HUDEP-2 (cell line): ENCODE data around the gene DPH3.
"Not testable (repeated sequence)": the region's sequence is repeated elsewhere in the genome, so short reads cannot be mapped to it uniquely, and the experiment has no call there.

Source experiments
- DNase-seq, 76 experiments: peaks; one replicate each; lab custom pipeline; 2025; ENCODE audit not compliant: unreplicated experiment in 76 of 76; lab: John Stamatoyannopoulos, UW

Gene DPH3

DNA sequence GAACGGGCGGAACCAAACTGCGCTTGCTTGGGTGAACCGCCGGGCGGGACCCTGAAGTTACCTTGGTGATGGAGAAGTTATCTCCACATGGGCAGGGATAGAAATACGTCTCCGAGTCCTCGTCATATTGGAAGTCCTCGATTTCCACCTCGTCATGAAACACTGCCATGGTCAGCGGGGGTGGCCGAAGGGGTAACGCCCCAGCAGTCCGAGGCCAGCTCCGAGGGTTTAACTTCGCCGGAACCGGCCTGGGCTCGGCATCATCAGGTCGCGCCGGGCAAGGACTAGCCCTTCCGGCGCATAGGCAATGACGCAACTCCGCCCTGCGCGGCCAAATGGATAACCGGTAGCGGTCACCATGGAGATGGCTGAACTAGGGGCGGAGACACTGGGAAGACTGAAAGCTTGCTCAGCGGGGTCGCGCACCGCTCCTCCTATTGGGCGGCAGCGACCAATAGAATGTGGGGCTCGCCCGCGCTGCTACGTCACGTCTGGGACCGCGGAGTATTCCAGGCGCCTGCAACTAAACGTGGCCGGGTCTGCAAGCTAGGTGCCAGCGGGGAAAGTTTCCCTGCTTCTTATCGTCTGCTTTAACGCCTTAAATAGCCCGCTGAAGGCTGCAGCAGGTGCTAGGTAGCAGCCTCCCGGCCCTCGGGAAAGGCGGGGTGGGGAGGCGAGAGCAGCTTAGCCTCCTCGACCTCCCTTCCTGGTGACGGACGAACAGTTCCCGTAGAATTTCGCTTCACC lies at the start of gene DPH3, which contains the start of gene OXNAD1:
DPH3 (minus strand) TSS at position 236 of the 747 bp plus-strand sequence; CDS start at position 169, 67 bp downstream.
OXNAD1 (plus strand) TSS at position 505 of the 747 bp plus-strand sequence. CDS start 5,741 bp downstream, outside the sequence.
- DNase-seq = peak; percentile 73 to 99 (median 98)

DNA sequence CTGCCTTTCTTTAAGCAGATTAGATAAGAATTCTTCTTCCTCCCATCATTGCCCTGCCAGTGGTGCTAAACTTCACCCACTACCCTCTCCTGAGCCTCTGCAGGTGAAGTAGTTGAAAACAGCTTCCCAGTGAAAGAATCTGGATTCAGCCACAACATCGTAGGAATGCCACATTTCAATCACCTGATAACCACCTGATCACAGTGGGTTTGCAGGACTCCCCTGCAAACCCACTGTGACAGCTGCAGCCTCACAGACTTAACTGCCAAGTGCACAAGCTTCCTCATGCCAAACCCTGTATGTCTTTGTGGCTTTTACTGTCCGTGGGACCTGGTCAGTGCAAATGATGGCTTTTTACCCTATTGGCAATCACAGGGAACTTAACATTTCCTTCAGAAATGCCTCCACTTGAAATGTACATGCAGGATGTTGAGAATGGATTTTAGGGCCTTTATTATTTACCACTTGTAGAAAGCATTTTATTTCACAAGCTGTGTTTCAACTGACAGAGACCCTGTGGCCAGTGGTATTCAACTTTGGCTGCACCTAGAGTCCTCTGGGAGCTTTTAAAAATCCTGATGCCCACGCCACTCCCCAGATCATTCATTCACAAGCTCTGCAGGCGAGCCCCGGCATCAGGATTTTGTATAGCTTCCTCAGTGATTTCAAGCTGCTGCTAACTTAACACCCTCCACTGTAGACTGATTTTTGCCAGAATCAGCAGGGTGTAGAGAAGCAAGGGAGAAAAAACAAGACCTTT lies 49.3 kb upstream of the DPH3 start:
- no peak for DNase-seq

DNA sequence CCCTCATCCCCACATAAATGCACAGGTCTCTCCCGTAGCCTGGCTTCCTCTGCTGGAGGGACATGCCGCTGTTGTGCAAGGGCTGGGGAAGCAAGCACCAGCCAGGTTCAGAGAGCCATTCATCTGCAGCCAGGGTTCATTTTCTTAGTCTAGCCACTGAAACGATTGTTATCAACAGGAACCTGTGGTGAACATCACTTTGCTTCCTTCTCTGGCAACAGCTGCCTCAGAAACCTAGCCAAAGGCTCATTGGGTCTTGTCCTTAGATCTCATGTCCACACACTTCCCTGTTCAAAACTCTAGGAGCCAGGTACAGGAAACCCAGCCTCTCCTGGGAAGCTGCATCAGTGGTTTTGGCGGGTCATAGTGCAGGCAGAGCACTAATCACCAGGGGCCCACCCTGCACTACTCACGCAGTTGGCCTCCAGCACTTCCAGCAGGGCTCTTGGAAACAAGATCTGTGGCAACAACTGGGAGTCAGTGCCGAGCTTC lies 47.3 kb upstream of the DPH3 start:
- no peak for DNase-seq

DNA sequence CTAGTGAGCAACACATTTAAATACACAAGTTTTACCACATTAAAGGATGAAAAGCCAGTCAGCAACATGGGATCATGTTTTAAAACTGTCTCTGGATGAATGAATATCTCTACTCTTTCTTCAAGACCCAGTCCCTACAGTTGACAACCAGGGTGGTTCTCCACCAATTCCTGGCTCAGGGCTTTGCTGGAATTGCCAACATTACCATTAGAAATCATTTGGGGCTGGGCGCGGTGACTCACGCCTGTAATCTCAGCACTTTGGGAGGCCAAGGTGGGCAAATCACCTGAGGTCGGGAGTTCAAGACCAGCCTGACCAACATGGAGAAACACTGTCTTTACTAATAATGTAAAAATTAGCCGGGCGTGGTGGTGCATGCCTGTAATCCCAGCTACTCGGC lies 45.7 kb upstream of the DPH3 start:
- not testable (repeated sequence) for DNase-seq

DNA sequence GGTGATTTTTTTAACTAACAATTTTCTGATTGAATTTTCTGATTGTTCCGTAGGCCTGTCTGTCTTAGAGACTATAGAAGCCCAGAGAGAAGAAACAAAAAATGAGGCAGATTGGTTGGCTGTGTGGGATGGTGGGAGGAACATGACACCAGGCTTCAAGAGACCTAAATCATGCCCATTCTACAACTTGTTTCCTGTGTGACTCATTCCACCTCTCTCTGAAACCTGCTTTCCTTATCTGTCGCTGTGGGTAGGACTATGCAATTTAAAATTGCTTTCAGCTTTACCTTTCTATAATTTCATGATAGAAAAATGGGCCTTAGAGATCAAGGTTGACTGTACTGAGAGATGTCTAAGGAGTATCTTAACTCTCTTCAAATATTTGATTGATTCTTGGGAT lies 44.8 kb upstream of the DPH3 start:
- DNase-seq = peak in 23 of 76 experiments; percentile 3 to 62 (median 29)

DNA sequence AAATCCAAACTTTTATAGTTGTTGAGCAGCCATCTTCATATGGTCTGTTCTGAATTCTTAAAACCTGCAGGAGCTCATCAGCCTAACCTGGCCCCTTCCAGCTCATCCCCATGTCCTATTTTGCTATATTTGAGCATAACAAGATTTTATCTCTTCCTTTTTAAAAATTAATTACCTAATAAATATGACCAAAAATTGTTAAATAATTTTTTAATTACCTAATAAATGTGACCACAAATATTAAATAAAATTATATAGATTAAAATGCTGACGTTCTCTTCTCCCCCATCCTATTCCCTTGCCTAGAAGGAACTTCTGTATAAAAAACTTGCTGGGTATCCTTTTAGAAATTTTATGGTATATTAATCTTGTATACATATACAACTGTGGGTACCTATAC lies 44.0 kb upstream of the DPH3 start:
- no peak for DNase-seq

DNA sequence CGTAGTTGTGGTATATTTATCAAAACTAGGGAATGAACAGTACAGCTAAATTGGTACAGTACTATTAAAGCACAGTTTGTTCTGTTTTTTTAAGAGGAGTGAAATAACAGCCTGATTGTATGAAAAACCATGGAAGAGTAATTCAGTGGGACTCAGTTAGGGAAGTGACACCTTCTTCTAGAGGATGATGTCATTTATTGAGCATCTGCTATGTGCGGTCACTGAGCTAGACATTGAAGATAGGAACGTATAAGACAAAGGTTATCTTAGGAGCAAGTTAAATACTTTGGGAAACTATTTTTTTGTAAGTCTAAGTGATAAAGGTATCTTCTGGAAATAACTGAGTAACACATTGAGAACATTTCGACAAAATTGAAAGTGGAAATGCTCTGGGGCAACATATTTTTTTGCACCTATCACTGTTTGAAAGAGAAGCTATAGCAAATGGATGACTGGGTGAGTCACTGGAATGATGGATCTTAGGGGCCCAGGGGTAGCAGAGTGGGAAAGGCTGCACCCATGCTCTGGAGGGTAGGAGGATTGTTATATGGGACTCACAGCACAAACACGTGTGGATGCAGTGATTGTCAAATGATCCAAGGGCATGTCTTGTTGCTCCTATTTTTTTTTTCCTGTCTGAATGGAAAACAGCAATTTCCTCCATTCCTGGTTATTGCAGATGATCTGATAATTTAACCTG lies 43.2 kb upstream of the DPH3 start:
- no peak for DNase-seq

DNA sequence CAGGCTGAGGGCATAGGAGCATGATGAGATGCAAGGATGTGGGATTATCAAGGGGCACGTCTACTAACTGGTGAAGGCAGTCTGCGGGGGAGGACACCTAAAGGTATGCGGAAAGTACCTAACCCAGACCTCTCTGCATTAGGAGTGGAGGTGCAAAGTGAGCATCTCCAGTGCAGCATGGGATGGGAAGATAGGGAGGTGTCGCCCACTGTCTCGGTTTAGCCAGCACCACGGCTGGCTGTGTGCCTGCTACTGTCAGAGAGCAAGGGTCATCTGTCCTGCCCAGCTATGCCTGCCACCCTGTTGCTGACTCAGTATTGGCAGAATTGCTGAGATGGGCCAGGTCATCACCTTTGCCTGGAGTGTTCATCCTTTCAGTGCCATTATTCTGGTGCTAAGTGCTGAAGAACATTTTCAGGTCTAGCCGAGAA lies 40.4 kb upstream of the DPH3 start:
- peak in 32 of 76 experiments; percentile 4 to 67 (median 28) for DNase-seq

DNA sequence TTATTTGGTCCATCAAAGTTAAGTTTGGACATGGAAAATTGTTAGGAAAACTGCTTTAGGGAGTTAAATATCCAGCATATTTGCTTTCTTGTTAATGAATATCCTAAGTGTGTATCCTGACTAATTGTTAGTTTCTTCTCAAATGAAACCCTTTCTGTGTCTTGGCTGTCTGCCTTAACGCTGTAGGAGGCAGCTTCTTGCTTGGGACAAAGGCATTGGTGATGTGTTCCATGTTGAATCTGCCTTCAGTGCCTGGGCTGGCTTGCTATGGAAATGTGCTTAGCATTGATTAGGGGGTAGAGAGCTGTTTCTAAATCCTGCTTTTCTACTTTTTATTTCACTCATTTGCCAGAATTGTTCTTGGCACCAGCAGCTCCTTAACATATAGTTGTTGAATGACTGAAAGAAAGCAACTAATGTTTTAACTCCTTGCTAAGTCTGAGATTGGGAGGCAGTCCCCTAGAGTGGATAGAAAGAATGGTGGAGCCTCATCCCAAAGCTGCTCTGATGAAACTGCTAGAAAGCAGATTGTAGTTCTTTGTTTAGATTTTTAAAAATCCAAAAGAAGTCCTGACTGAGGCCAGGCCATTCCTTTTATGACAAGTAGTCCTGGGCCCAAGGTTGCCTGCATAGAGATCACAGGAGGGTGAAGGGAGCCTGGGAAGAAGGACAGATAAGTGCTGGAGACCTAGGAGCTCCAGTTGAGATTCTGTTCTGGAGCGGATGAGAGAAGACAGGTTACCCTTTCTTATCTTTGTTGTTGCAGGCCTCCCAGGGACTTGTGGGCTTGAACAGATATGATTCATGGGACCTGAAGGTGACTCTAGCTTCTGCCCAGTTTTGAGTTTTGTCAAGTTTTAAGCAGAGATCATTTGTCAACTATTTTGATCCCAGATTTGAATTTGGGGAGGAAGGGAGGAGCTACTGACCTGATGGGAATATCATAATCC lies 39.6 kb upstream of the DPH3 start:
- peak in 60 of 76 experiments; percentile 7 to 82 (median 46) for DNase-seq

DNA sequence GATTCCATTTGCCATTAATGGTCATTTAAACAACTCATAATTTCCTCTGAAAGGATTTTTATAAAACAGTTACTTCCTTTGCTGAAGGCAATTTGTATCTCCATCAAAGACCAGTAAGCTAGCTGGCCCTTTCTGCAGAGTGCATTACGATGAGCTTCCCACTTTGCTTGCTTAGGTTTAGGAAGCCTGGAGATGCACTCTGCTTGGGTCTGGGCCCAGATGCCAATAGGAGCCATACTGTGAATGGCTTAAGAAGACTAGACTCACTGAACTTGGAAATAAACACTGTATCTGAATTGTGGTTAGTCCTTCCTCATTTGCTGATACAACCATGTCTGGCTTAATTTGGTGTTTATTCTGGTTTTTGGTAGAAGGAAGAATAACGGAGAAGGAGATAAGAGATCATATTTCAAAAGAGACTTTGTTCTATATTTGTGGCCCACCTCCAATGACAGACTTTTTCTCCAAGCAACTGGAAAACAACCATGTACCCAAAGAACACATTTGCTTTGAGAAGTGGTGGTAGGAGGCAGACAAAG lies 38.4 kb upstream of the DPH3 start:
- DNase-seq = no peak

DNA sequence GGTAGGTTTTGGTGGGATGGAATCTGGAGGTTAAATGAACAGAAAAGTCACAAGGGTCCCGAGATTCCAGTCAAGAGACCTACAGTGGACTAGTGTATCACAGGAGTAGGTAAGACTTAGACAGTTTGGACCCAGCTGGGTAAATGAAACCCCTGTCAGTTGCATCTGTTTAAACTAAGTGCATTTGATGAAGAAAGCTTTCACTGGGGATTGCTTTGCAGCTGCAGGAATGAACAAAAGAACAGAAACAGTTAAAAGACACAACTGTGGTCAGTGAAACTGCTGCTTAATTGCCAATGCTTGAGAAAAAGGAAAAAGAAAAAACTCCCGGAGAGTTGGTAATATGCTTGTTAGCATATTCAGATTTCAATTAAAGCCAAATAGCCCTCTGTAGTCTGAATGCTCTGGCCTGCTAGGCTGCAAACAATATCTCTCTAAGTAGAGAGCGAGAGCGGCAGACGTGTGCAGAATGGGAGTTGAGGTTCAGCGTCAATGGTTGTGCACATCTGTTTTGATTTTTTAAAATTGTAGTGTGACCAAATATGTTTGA lies 37.4 kb upstream of the DPH3 start:
- no peak for DNase-seq

DNA sequence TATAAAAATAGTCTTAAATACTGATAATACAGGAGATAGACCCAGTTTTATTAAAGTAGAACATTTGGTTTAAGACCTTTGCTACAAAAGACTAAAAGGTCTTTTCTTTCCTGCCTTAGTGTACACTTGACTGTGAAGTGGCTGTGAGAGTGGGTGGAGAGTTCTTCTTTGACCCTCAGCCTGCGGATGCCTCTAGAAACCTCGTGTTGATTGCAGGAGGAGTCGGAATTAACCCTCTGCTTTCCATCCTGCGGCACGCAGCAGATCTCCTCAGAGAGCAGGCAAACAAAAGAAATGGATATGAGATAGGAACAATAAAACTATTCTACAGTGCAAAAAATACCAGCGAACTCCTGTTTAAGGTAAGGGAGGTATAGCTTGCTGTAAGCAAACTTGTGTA lies 36.8 kb upstream of the DPH3 start:
- DNase-seq = no peak

DNA sequence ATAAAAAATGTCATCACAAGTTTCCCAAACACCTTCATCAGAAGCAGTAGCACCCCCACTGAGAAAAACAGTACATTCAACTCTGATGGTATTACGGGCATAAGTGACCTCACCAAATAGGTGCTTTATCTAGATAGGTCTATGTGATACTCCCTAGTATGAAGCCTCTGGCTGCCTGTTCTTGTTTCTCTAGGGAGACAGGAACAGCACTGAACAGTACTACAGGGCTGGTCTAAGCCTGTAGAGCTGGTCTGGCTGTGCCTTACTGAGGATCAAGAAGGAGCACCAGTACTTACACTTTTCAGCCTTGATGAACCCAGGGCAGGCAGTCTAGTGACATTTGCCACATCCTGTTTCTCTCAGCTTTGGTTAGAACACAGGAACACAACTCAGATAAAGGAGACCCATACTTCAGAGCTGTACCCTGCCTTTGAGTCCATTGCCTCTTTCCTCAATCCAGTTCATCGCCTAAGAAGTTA lies 36.2 kb upstream of the DPH3 start:
- DNase-seq = no peak

DNA sequence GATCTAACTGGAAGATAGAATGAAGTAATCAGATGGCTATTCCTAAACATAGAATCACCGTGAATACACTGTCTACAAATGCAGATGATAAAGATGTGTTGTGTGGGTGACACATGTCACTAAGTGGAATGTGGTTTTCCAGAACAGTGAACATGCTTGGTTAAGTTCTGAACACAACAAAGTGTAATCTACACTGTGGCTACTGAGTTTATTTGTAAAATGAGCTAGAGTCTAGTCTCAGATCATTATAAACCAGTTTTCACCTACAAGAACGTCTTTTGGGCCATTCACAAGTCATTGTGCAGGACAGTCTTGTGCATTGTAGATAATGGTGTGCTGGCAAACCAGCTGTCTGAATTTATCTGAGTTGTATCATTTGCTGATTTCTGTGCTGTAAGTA lies 35.6 kb upstream of the DPH3 start:
- DNase-seq = peak in 3 of 76 experiments; percentile 8 to 18 (median 10)

DNA sequence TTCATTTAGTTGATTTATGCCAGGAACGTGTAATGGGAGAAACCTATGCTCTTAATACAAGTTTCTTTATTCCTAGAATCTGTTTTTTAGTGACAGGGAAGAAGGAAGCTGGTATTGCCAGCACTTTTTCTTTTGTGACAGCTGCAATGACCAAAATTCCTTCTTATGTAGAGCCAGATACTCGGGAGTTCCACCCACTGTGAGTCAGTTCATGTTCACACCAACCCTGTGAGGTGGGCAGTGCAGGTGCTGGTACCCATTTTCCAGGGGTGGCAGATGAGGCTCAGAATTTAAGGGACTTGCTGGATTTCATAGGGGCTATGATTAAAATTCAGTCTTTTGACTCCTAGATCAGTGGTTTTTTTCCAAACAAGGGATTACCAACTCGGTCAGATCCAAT lies 35.0 kb upstream of the DPH3 start:
- DNase-seq = no peak

DNA sequence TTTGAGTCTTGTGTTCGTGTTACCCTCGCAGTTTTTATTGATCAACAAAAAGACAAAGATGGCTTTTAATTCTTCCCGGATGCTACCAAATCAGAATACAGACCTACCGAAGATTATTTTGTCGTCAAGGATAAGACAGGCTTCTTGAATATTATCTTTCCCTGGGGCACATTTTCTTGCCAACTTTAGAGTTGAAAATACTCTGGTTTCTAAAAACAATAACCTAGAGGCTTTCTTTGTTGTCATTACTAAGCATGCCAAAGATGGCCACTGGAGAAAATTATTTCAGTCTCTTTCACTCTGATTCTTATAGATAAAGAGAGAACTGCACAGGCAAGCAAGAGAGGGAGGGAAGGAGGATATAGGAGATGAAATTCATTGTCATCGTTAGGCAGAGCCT lies 34.1 kb upstream of the DPH3 start:
- DNase-seq = no peak

DNA sequence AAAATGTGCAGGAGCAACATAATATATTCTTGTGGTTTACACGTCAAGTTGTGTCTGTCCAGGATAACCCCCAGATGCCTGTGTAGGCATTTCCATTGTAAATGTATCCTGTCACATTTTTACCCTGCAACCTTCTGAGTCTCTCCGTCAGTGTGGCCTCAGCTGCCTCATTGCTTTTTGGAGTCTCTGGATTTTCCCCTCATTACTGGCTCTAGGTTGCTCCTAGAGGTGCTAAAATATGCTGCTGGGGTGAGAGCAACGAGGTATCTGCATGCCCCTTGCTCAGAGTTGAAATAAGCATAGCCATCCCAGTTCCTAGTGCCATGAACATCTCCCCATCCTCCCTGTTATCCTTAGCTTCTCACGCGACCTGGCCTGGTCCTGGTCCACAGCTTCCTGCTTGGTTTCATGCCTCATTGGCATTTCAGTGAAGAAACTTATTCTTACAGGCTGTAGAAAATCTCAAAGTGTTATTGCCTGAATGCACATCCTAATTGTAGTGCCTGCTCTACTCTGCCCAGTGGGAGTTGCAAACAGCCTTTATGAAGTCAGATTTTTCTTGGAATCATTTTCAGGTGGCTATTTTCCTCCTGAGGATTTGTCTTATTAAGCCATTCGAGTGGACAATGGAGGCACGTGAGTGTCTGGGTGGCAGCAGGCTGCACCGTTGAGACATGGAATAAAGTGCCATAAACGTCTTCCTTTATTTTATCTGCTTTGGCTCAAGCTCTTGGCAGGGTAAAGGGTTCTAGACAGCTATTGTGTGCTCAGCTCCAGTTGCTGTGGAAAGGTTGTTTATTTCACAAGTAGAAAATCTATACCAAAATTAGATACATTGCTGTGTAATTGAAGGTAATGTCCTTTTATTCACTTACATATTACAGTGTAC lies 33.5 kb upstream of the DPH3 start:
- DNase-seq = no peak

DNA sequence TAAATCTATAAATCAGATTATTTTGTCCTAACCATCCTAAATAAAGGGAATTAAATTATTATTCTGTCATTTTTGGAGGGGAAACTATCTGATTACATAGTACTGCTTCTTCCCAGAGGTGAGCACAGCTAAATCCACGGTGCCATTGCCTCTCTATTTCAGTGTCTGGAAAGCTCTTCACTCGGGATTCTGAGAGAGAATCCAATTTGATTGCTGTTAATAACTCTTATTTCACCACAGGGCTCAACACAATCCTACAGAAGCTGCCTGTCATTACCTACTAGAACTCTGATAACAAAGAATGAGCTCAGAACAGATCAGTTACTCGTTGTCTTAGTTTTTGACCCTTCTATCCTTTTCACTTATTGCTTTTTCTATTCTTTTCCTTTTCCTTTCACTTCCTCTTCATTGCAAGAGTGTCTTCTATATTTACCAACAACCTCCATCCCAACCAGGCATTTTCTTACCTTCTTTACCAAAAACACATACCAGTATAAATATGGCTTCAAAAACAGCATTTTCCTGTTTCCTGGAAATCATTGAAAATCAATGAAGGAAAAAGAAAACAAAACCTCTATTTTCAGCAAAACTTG lies 30.7 kb upstream of the DPH3 start:
- DNase-seq = no peak
